Neuronal stem cell (in vitro differentiated cells): ENCODE results near the gene C16orf82.

Source experiments
- DNase-seq: peaks from one replicate; pipeline ENCODE4 v3.0.0-alpha.2; 2013; ENCODE audit warnings: low spot score
- H2AFZ ChIP-seq: one replicate; pipeline ENCODE4 v1.6.1; 2013; ENCODE audit warnings: mild to moderate bottlenecking, low read length, inconsistent platforms
- H2AK5ac ChIP-seq: 2 replicates; pipeline ENCODE4 v1.6.1; 2013; ENCODE audit warnings: low read depth, mild to moderate bottlenecking, inconsistent platforms, low read length, moderate library complexity, mixed read lengths
- H2BK120ac ChIP-seq: 2 replicates; pipeline ENCODE4 v1.6.1; 2013; ENCODE audit warnings: low read depth, mild to moderate bottlenecking, inconsistent platforms, low read length, moderate library complexity, mixed read lengths
- H2BK12ac ChIP-seq: one replicate; pipeline ENCODE4 v1.6.1; 2013; ENCODE audit warnings: low read length, inconsistent platforms
- H2BK15ac ChIP-seq: 2 replicates; pipeline ENCODE4 v1.6.1; 2013; ENCODE audit warnings: mild to moderate bottlenecking, low read length, inconsistent platforms, mixed read lengths
- H2BK5ac ChIP-seq: one replicate; pipeline ENCODE4 v1.6.1; 2013; ENCODE audit warnings: inconsistent platforms, mild to moderate bottlenecking, low read length, moderate library complexity
- H3K14ac ChIP-seq: one replicate; pipeline ENCODE4 v1.6.1; 2013; ENCODE audit warnings: low read length, inconsistent platforms
- H3K18ac ChIP-seq: 2 replicates; pipeline ENCODE4 v1.6.1; 2013; ENCODE audit warnings: low read length, inconsistent platforms
- H3K23ac ChIP-seq: 2 replicates; pipeline ENCODE4 v1.6.1; 2013; ENCODE audit warnings: low read depth, mild to moderate bottlenecking, mixed read lengths, low read length, inconsistent platforms; ENCODE audit not compliant: poor library complexity
- H3K27ac ChIP-seq: replicated peaks from 3 replicates; pipeline ENCODE4 v1.5.1; 2013; ENCODE audit warnings: low read length, inconsistent platforms
- H3K27me3 ChIP-seq, 3 experiments: 2 replicates each; pipeline ENCODE4 v1.6.1; 2013; ENCODE audit warnings: low read length in 3 of 3, mild to moderate bottlenecking in 2 of 3, inconsistent platforms in 1 of 3, low read depth in 1 of 3, mixed read lengths in 1 of 3, moderate library complexity in 1 of 3; ENCODE audit not compliant: control insufficient read depth in 3 of 3, insufficient read depth in 3 of 3
- H3K36me3 ChIP-seq, 2 donors: replicated peaks in 1 of 2; 2 replicates each; pipeline ENCODE4 v1.6.1; 2013; ENCODE audit warnings: low read length in 2 of 2; ENCODE audit not compliant: control insufficient read depth in 2 of 2, insufficient read depth in 2 of 2
- H3K4ac ChIP-seq: 2 replicates; pipeline ENCODE4 v1.6.1; 2013; ENCODE audit warnings: inconsistent platforms, mild to moderate bottlenecking, low read length, moderate library complexity
- H3K4me1 ChIP-seq, 2 donors: 1 replicate in 1 of 2; 2 replicates in 1 of 2; pipeline ENCODE4 v1.6.1; 2013; ENCODE audit warnings: low read length in 2 of 2, low read depth in 1 of 2; ENCODE audit not compliant: control insufficient read depth in 2 of 2, insufficient read depth in 1 of 2
- H3K4me2 ChIP-seq: one replicate; pipeline ENCODE4 v1.6.1; 2013; ENCODE audit warnings: mild to moderate bottlenecking, low read length, inconsistent platforms; ENCODE audit not compliant: insufficient read depth, poor library complexity, severe bottlenecking
- H3K4me3 ChIP-seq, 2 donors: 2 replicates each; pipeline ENCODE4 v1.5.1; 2013; ENCODE audit warnings: low read length in 2 of 2, mild to moderate bottlenecking in 2 of 2, inconsistent platforms in 1 of 2, moderate library complexity in 1 of 2
- H3K79me1 ChIP-seq: one replicate; pipeline ENCODE4 v1.6.1; 2013; ENCODE audit warnings: low read depth, mild to moderate bottlenecking, inconsistent platforms, low read length, moderate library complexity
- H3K9ac ChIP-seq: one replicate; pipeline ENCODE4 v1.6.1; 2013; ENCODE audit warnings: mild to moderate bottlenecking, low read depth, low read length, inconsistent platforms; ENCODE audit not compliant: poor library complexity
- H3K9me3 ChIP-seq, 2 donors: replicated peaks in 1 of 2; 2 replicates each; pipeline versions ENCODE3 to v1.6.1; 2013; ENCODE audit warnings: low read length in 2 of 2, mild to moderate bottlenecking in 2 of 2, inconsistent platforms in 1 of 2, low read depth in 1 of 2, mixed read lengths in 1 of 2, moderate library complexity in 1 of 2; ENCODE audit not compliant: control insufficient read depth in 2 of 2, insufficient read depth in 1 of 2
- H4K8ac ChIP-seq: one replicate; pipeline ENCODE4 v1.6.1; 2013; ENCODE audit warnings: low read depth, mild to moderate bottlenecking, inconsistent platforms, low read length, moderate library complexity
- H4K91ac ChIP-seq: one replicate; pipeline ENCODE4 v1.6.1; 2013; ENCODE audit warnings: low read length, low read depth, mild to moderate bottlenecking, inconsistent platforms; ENCODE audit not compliant: poor library complexity
- WGBS, 2 donors: extraction: QIAGEN DNeasy Blood & Tissue Kit; methylation state at CpG; one replicate each; pipeline ENCODE4 v1.1.7; 2013; ENCODE audit warnings: missing lambda C conversion rate in 2 of 2, mixed read lengths in 1 of 2; ENCODE audit not compliant: insufficient read length in 2 of 2, insufficient replicate concordance in 1 of 2; ENCODE audit errors: extremely low coverage in 2 of 2; 5-methylcytosine and 5-hydroxymethylcytosine counted together

C16orf82 gene

DNA sequence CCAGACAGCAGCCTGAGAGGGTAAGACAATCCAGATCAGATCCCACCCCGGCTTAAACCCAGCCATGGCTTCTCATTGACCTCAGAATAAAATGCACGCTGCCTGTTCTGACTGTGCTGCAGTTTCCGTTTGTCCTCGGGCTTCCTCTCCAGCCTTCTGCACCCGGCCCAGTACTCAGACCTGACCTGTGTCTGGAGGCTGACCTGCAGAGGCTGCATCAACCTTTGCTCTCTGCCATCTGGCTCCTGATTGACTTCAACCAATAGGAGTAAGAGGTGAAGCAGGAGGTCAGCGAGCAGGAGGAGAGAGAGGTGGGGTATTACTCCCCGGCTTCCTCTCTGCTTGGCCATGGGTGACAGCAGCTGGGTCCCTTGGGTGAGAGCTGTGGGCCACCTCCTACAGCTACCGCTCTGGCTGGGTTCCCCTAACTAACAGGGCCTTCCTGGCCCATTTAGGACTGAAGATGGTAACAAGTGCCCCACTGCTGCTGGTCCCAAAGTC is 46.7 kb downstream of the C16orf82 start:
- Histone ChIP-seq H3K18ac (no peak overlapping the region), H3K9ac (no peak overlapping the region), H3K36me3 (no peaks in the 10 kb centered on the region), H3K27ac (no peak overlapping the region), H3K4ac (no peak overlapping the region), H4K8ac (no peak overlapping the region), H3K14ac (no peak overlapping the region), H2BK12ac (no peak overlapping the region), H2AK5ac (no peak overlapping the region), H3K27me3 (no peaks in the 10 kb centered on the region), H3K4me1 (peaks cover 0 to 3% of the 10 kb centered on the region in 2 donors), H3K4me2 (no peak overlapping the region), H4K91ac (no peak overlapping the region), H2BK15ac (no peak overlapping the region), H3K79me1 (no peaks in the 10 kb centered on the region), H3K9me3 (peaks cover 0 to 2% of the 10 kb centered on the region in 2 donors), H2BK5ac (no peak overlapping the region), H2AFZ (no peak overlapping the region), H2BK120ac (no peak overlapping the region), H3K23ac (no peak overlapping the region), H3K4me3 (no peak overlapping the region)
- DNase-seq: no peak
- WGBS, 2 donors: no CpG with 5 or more reads among the region's 8 CpGs

DNA sequence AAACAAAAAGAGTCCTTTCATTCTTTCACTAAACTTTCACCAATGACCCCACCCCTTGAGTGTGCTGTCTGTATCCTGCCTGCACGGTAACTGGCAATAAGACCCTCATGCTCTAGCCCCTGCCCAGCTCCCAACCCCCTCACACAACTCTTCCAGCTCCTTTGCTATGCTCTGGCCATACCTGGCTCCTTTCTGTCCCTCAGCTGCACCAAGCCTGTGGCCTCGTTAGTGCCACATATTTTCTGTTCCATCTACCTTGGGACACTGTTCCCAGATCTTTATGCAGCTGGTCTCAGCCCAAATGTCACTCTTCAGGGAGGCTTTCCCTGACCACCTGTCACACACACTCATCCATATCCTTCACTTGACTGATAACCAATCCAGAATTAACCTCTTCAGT is 47.3 kb downstream of the C16orf82 start:
- Histone ChIP-seq H2BK120ac (no peak overlapping the region), H4K8ac (no peak overlapping the region), H3K4me1 (peaks cover 0 to 3% of the 10 kb centered on the region in 2 donors), H3K4me3 (no peak overlapping the region), H3K36me3 (no peaks in the 10 kb centered on the region), H3K14ac (no peak overlapping the region), H3K9ac (no peak overlapping the region), H2AK5ac (no peak overlapping the region), H3K79me1 (no peaks in the 10 kb centered on the region), H2BK12ac (no peak overlapping the region), H3K23ac (no peak overlapping the region), H3K27ac (no peak overlapping the region), H2BK15ac (no peak overlapping the region), H3K27me3 (no peaks in the 10 kb centered on the region), H3K9me3 (peaks cover 0 to 2% of the 10 kb centered on the region in 2 donors), H2BK5ac (no peak overlapping the region), H3K4ac (no peak overlapping the region), H2AFZ (no peak overlapping the region), H3K18ac (peak overlapping the region; percentile 44), H3K4me2 (no peak overlapping the region), H4K91ac (no peak overlapping the region)
- WGBS, 2 donors: no CpG with 5 or more reads among the region's 2 CpGs
- no peak for DNase-seq

DNA sequence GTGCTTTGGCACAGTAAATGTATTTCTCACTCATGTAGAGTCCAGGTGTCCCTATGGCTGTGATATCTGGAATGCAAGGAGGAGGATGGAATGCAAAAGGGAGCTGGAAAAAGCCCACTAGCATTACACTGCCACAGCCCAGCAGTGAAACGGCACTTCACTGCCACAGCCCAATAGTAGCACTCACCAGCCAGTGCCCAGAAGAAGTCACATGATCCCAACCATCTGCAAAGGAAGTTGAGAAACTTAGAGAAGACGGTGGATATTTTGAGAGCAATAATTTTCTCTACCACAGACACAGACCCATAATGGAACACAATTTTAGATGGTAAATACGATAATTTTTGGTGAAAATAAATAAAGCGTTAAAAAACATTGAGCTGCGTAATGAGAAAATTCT is 51.8 kb downstream of the C16orf82 start:
- Histone ChIP-seq H3K14ac (no peak overlapping the region), H2AK5ac (no peak overlapping the region), H3K9ac (no peak overlapping the region), H2BK15ac (no peak overlapping the region), H2BK5ac (no peak overlapping the region), H3K4me3 (no peak overlapping the region), H3K23ac (no peak overlapping the region), H3K18ac (no peak overlapping the region), H3K79me1 (no peaks in the 10 kb centered on the region), H3K4me1 (no peaks in the 10 kb centered on the region), H2AFZ (no peak overlapping the region), H2BK12ac (no peak overlapping the region), H4K91ac (no peak overlapping the region), H3K36me3 (no peaks in the 10 kb centered on the region), H3K9me3 (peaks cover 0 to 2% of the 10 kb centered on the region in 2 donors), H3K4ac (no peak overlapping the region), H2BK120ac (no peak overlapping the region), H3K27ac (no peak overlapping the region), H3K4me2 (no peak overlapping the region), H4K8ac (no peak overlapping the region), H3K27me3 (no peaks in the 10 kb centered on the region)
- DNase-seq: no peak
- no CpG with 5 or more reads among the region's 5 CpGs for WGBS, 2 donors
